ENCODE results near the gene MPDZ.

MPDZ gene

GRCh38 chr9:13078164-13078563, 201.3 kb downstream of the MPDZ start:
- H3K4me3 ChIP-seq (ENCODE audit: low read length), result no peak overlapping the region
- no peak for TF ChIP-seq ZNF274 (IDR thresholded peaks at IDR 0.05; ENCODE audit: low read depth, low read length)

GRCh38 chr9:13076616-13077015, 202.9 kb downstream of the MPDZ start:
- no peak for TF ChIP-seq ZNF274 (IDR thresholded peaks at IDR 0.05; ENCODE audit: low read depth, low read length)

GRCh38 chr9:13071921-13072320, 207.6 kb downstream of the MPDZ start:
- TF ChIP-seq ZNF274 (IDR thresholded peaks at IDR 0.05; ENCODE audit: low read depth, low read length), result no peak
- no peak overlapping the region for H3K4me3 ChIP-seq (ENCODE audit: low read length)

More at GRCh38 chr9:13076616-13077015, 202.9 kb downstream of the MPDZ start:
- H3K4me3 ChIP-seq (ENCODE audit: low read length), result no peak overlapping the region

GRCh38 chr9:13070612-13071595, 208.6 kb downstream of the MPDZ start:
- H3K4me3 ChIP-seq (ENCODE audit: low read length), result no peak overlapping the region
- TF ChIP-seq ZNF274 (IDR thresholded peaks at IDR 0.05; ENCODE audit: low read depth, low read length), result no peak

GRCh38 chr9:13069498-13069897, 210.0 kb downstream of the MPDZ start:
- no peak overlapping the region for H3K4me3 ChIP-seq (ENCODE audit: low read length)
- no peak for TF ChIP-seq ZNF274 (IDR thresholded peaks at IDR 0.05; ENCODE audit: low read depth, low read length)

GRCh38 chr9:13064676-13065075, 214.8 kb downstream of the MPDZ start:
- H3K4me3 ChIP-seq (ENCODE audit: low read length), result no peak overlapping the region
- TF ChIP-seq ZNF274 (IDR thresholded peaks at IDR 0.05; ENCODE audit: low read depth, low read length), result no peak

GRCh38 chr9:13063880-13064459, 215.5 kb downstream of the MPDZ start:
- no peak overlapping the region for H3K4me3 ChIP-seq (ENCODE audit: low read length)
- no peak for TF ChIP-seq ZNF274 (IDR thresholded peaks at IDR 0.05; ENCODE audit: low read depth, low read length)

- no peak overlapping the region for H3K4me3 ChIP-seq (ENCODE audit: low read length)
- TF ChIP-seq ZNF274 (IDR thresholded peaks at IDR 0.05; ENCODE audit: low read depth, low read length), result no peak
Measured at GRCh38 chr9:13061390-13061789, 218.1 kb downstream of the MPDZ start.

All from GM08714 (cell line).